Liver (tissue), 3 donors: ENCODE measurements around the gene PAPPA2.

Experiments
- ATF3 ChIP-seq: IDR thresholded peaks from 2 replicates; pipeline ENCODE4 v1.6.1; 2016; ENCODE audit warnings: antibody characterized with exemption
- CTCF ChIP-seq: fragments of 150-350 bp; IDR thresholded peaks from 2 replicates; pipeline ENCODE4 v1.5.1; 2017; ENCODE audit warnings: improper control_type of control experiment, low read depth, low read length; ENCODE audit not compliant: missing input control
- EGR1 ChIP-seq, 2 donors: IDR thresholded peaks; 2 replicates each; pipeline ENCODE4 v1.6.1; 2016 to 2018; ENCODE audit warnings: antibody characterized with exemption in 2 of 2, low read depth in 2 of 2
- GABPA ChIP-seq, 2 donors: IDR thresholded peaks in 1 of 2; conservative IDR thresholded peaks in 1 of 2; 2 replicates each; pipeline ENCODE4 v1.6.1; 2016; ENCODE audit warnings: antibody characterized with exemption in 2 of 2, mild to moderate bottlenecking in 1 of 2, moderate library complexity in 1 of 2
- HNF4G ChIP-seq: IDR thresholded peaks from 2 replicates; pipeline ENCODE4 v1.6.1; 2016; ENCODE audit warnings: antibody characterized with exemption
- JUND ChIP-seq, 2 donors: IDR thresholded peaks; 2 replicates each; pipeline ENCODE4 v1.6.1; 2016; ENCODE audit warnings: antibody characterized with exemption in 2 of 2
- NR2F2 ChIP-seq: IDR thresholded peaks from 2 replicates; pipeline ENCODE4 v1.6.1; 2016; ENCODE audit warnings: antibody characterized with exemption
- SP1 ChIP-seq: IDR thresholded peaks from 2 replicates; pipeline ENCODE4 v1.6.1; 2018; ENCODE audit warnings: antibody characterized with exemption, mild to moderate bottlenecking
- TAF1 ChIP-seq: conservative IDR thresholded peaks from 2 replicates; pipeline ENCODE4 v1.6.1; 2016; ENCODE audit warnings: antibody characterized with exemption, mild to moderate bottlenecking
- ZBTB33 ChIP-seq: IDR thresholded peaks from 2 replicates; pipeline ENCODE4 v1.6.1; 2016; ENCODE audit warnings: antibody characterized with exemption
- TF ChIP-seq, protein P1 (sequence below): IDR thresholded peaks from 2 replicates; pipeline ENCODE4 v1.6.1; 2016; ENCODE audit warnings: antibody characterized with exemption
- donor health status: healthy.
- donor health status: healthy.

- TF ChIP-seq CTCF (no peak), NR2F2 (no peak), ATF3 (no peak), SP1 (no peak), ZBTB33 (no peak), EGR1 (IDR thresholded peaks at IDR 0.05; ENCODE audit: low read depth in 2 of 2) (no peak), HNF4G (no peak), GABPA (IDR thresholded peaks at IDR 0.05 in 1 of 2, conservative IDR thresholded peaks at IDR 0.05 in 1 of 2) (no peak), TAF1 (no peak), JUND (IDR thresholded peaks at IDR 0.05) (no peak)
- TF ChIP-seq, protein P1, sequence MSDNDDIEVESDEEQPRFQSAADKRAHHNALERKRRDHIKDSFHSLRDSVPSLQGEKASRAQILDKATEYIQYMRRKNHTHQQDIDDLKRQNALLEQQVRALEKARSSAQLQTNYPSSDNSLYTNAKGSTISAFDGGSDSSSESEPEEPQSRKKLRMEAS: no peak
These were observed 14.6 kb upstream of the PAPPA2 start for GRCh38 chr1:176448340-176448739.
